ENCODE data around the gene SCN7A.

DNA sequence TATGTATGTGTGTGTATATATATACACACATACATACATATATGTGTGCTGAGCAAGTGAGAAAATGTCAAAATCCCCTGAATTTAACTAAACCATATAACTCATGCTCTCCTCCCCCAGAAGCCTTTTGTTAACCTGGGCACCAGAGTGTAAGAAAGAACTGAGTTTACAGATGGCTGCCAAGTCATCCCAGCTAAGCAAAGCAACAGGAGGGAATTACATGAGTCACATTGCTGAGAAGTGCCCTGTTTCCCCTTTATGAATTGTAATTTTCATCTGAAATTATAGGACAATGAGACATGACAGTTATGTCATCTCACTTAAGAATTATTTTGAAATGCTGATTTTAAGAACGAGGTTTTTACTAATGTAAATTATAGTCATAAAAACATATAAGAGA is 29.9 kb downstream of the SCN7A start:
- TF ChIP-seq, protein P1, sequence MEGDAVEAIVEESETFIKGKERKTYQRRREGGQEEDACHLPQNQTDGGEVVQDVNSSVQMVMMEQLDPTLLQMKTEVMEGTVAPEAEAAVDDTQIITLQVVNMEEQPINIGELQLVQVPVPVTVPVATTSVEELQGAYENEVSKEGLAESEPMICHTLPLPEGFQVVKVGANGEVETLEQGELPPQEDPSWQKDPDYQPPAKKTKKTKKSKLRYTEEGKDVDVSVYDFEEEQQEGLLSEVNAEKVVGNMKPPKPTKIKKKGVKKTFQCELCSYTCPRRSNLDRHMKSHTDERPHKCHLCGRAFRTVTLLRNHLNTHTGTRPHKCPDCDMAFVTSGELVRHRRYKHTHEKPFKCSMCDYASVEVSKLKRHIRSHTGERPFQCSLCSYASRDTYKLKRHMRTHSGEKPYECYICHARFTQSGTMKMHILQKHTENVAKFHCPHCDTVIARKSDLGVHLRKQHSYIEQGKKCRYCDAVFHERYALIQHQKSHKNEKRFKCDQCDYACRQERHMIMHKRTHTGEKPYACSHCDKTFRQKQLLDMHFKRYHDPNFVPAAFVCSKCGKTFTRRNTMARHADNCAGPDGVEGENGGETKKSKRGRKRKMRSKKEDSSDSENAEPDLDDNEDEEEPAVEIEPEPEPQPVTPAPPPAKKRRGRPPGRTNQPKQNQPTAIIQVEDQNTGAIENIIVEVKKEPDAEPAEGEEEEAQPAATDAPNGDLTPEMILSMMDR (IDR thresholded peaks at IDR 0.05), result no peak
- TF ChIP-seq POLR2A (IDR thresholded peaks at IDR 0.05), result no peak

Measured in testis (tissue), 2 donors.